Sigmoid colon (tissue), 7 donors: ENCODE data around the gene PUS10. TPM values are rescaled to one million over a fixed set of nuclear protein-coding genes. Genes with fewer than 3 reads are reported as not detected.

Experiments
- DNase-seq: peaks from one replicate; pipeline ENCODE4 v3.0.0-alpha.2; 2019
- H3K27ac ChIP-seq, 4 donors: fragments of 200-600 bp; sonication (generic); one replicate each; pipeline ENCODE4 v1.5.1; 2016 to 2019; ENCODE audit warnings: mild to moderate bottlenecking in 1 of 4
- H3K27me3 ChIP-seq, 3 donors: fragments of 200-600 bp; sonication (generic); one replicate each; pipeline ENCODE4 v1.5.1; 2019; ENCODE audit warnings: mild to moderate bottlenecking in 1 of 3
- H3K36me3 ChIP-seq, 4 donors: fragments of 200-600 bp; sonication (generic); one replicate each; pipeline ENCODE4 v1.5.1; 2016 to 2019
- H3K4me1 ChIP-seq, 4 donors: fragments of 200-600 bp; sonication (generic); one replicate each; pipeline ENCODE4 v1.5.1; 2017 to 2019
- H3K4me3 ChIP-seq, 4 donors: fragments of 200-600 bp; sonication (generic); one replicate each; pipeline ENCODE4 v1.5.1; 2017 to 2019; ENCODE audit warnings: mild to moderate bottlenecking in 2 of 4, moderate library complexity in 1 of 4
- H3K9me3 ChIP-seq, 4 donors: fragments of 200-600 bp in 3 of 4; sonication (generic) in 3 of 4; one replicate each; pipeline versions ENCODE4 v1.5.1 to v1.6.1; 2013 to 2019
- CTCF ChIP-seq, 4 experiments: fragments of 450-650 bp in 3 of 4; fragments of 200-600 bp in 1 of 4; IDR thresholded peaks; one replicate each; pipeline ENCODE4 v1.5.1; 2016 to 2019; ENCODE audit warnings: antibody characterized with exemption in 4 of 4, mild to moderate bottlenecking in 3 of 4, moderate library complexity in 2 of 4
- EP300 ChIP-seq, 4 donors: sonication (generic); formaldehyde crosslinking; IDR thresholded peaks; one replicate each; pipeline ENCODE4 v1.6.1; 2017; ENCODE audit warnings: antibody characterized with exemption in 4 of 4
- POLR2A ChIP-seq, 2 donors: fragments of 450-650 bp; IDR thresholded peaks; one replicate each; pipeline ENCODE4 v1.6.1; 2016; ENCODE audit warnings: antibody characterized with exemption in 2 of 2, mild to moderate bottlenecking in 2 of 2, moderate library complexity in 2 of 2
- POLR2AphosphoS5 ChIP-seq, 4 donors: sonication (generic); formaldehyde crosslinking; IDR thresholded peaks; one replicate each; pipeline ENCODE4 v1.6.1; 2017; ENCODE audit warnings: antibody characterized with exemption in 4 of 4
- WGBS, 2 donors: extraction: QIAGEN DNeasy Blood & Tissue Kit; methylation state at CpG; one replicate each; pipeline ENCODE4 v1.1.7; 2013; 5-methylcytosine and 5-hydroxymethylcytosine counted together
- intact Hi-C: fragments of 100-400 bp; cut with DNase I; formaldehyde crosslinking; loops from one replicate; pipeline ENCODE4 v1.15.1; 2023
- polyA plus RNA-seq, 3 donors: library from polyadenylated mRNA; stranded (reverse); fragments of 200-250 nt; gene quantifications; one replicate each; pipeline ENCODE4 v1.2.3, GENCODE V29; 2013
- total RNA-seq, 4 donors: library from RNA; depleted of rRNA; stranded (reverse); fragments of >200 nt; gene quantifications; one replicate each; pipeline ENCODE4 v1.1.0, GENCODE V29; 2016
- donor health status: healthy with polysubstance abuse.
- donor health status: Bipolar disorder and iron deficiency.
- donor health status: healthy.

PUS10 gene
- total and polyA plus RNA-seq, 7 donors, result 3.1 to 8.3 (median 5.0) TPM

GRCh38 chr2:61005736-61006135, 12.3 kb downstream of the PUS10 start:
- intact Hi-C loops, result no loop called here
- no peak overlapping the region for H3K4me3 ChIP-seq
- no peaks in the 10 kb centered on the region for H3K9me3 ChIP-seq
- H3K4me1 ChIP-seq, result no peaks in the 10 kb centered on the region
- no peaks in the 10 kb centered on the region for H3K27me3 ChIP-seq
- no peak for TF ChIP-seq POLR2A (IDR thresholded peaks at IDR 0.05)
- TF ChIP-seq EP300 (IDR thresholded peaks at IDR 0.05), result no peak
- WGBS, 2 donors, result 88 to 94% methylated on average over 3 of the region's 3 CpGs
- H3K27ac ChIP-seq, result no peak overlapping the region
- no peak for DNase-seq
- peaks cover 0 to 9% (median 0%) of the 10 kb centered on the region in 4 donors for H3K36me3 ChIP-seq

GRCh38 chr2:60998628-60999545, 19.2 kb downstream of the PUS10 start:
- Histone ChIP-seq H3K27me3 (no peaks in the 10 kb centered on the region), H3K4me1 (no peaks in the 10 kb centered on the region), H3K27ac (no peak overlapping the region), H3K36me3 (no peaks in the 10 kb centered on the region), H3K4me3 (no peak overlapping the region), H3K9me3 (no peaks in the 10 kb centered on the region)
- intact Hi-C loops, result loop anchor here (1.0 to 10.0 kb wide), 2 partner anchors 204 to 292 kb away; no protein-coding TSS in a partner anchor
- no peak for DNase-seq
- peak; percentile 20 to 65 (median 30) for TF ChIP-seq CTCF (IDR thresholded peaks at IDR 0.05)
- TF ChIP-seq POLR2A (IDR thresholded peaks at IDR 0.05), result no peak
- no peak for TF ChIP-seq EP300 (IDR thresholded peaks at IDR 0.05)
- 73 to 88% methylated on average over 4 of the region's 4 CpGs for WGBS, 2 donors

- Histone ChIP-seq H3K27me3 (no peaks in the 10 kb centered on the region), H3K36me3 (peaks cover 0 to 4% (median 0%) of the 10 kb centered on the region in 4 donors), H3K9me3 (peaks cover 0 to 6% (median 1%) of the 10 kb centered on the region in 4 donors), H3K4me3 (no peak overlapping the region), H3K4me1 (no peaks in the 10 kb centered on the region), H3K27ac (no peak overlapping the region)
- no peak for DNase-seq
- TF ChIP-seq CTCF (IDR thresholded peaks at IDR 0.05) (no peak), EP300 (IDR thresholded peaks at IDR 0.05) (no peak), POLR2A (IDR thresholded peaks at IDR 0.05) (no peak), POLR2AphosphoS5 (IDR thresholded peaks at IDR 0.05) (no peak)
- intact Hi-C loops, result loop anchor here (10.0 kb wide), 1 partner anchor 199 kb away; no protein-coding TSS in a partner anchor
Observed at GRCh38 chr2:60994131-60994530, 23.9 kb downstream of the PUS10 start.

GRCh38 chr2:60992985-60993392, 25.1 kb downstream of the PUS10 start:
- TF ChIP-seq EP300 (IDR thresholded peaks at IDR 0.05), result no peak
- TF ChIP-seq POLR2AphosphoS5 (IDR thresholded peaks at IDR 0.05), result peak in 1 of 4 donors; percentile 28
- TF ChIP-seq POLR2A (IDR thresholded peaks at IDR 0.05), result no peak
- TF ChIP-seq CTCF (IDR thresholded peaks at IDR 0.05), result no peak
- Histone ChIP-seq H3K36me3 (peaks cover 0 to 4% (median 0%) of the 10 kb centered on the region in 4 donors), H3K9me3 (peaks cover 0 to 6% (median 1%) of the 10 kb centered on the region in 4 donors), H3K27me3 (no peaks in the 10 kb centered on the region), H3K4me3 (no peak overlapping the region), H3K4me1 (no peaks in the 10 kb centered on the region), H3K27ac (peak overlapping the region in 1 of 4 donors; percentile 18)
- DNase-seq, result no peak
- intact Hi-C loops, result loop anchor here (10.0 kb wide), 1 partner anchor 198 kb away; no protein-coding TSS in a partner anchor
- WGBS, 2 donors, result 59 to 85% methylated on average over 7 of the region's 7 CpGs

- no peak for DNase-seq
- Histone ChIP-seq H3K27ac (no peak overlapping the region), H3K4me3 (no peak overlapping the region), H3K4me1 (no peaks in the 10 kb centered on the region), H3K36me3 (peaks cover 0 to 4% (median 0%) of the 10 kb centered on the region in 4 donors), H3K9me3 (peaks cover 0 to 6% (median 1%) of the 10 kb centered on the region in 4 donors), H3K27me3 (no peaks in the 10 kb centered on the region)
- TF ChIP-seq CTCF (IDR thresholded peaks at IDR 0.05) (no peak), EP300 (IDR thresholded peaks at IDR 0.05) (no peak), POLR2AphosphoS5 (IDR thresholded peaks at IDR 0.05) (no peak), POLR2A (IDR thresholded peaks at IDR 0.05) (no peak)
- intact Hi-C loops, result loop anchor here (10.0 kb wide), 1 partner anchor 197 kb away; no protein-coding TSS in a partner anchor
- WGBS, 2 donors, result 95% methylated on average over 4 of the region's 4 CpGs
Observed at GRCh38 chr2:60991644-60992043, 26.4 kb downstream of the PUS10 start.
